Femur (tissue), 1 donor: ENCODE measurements around the gene SNTN.

Experiments
- DNase-seq: peaks from one replicate; pipeline ENCODE4 v3.0.0-alpha.2; 2017

Gene SNTN

DNA sequence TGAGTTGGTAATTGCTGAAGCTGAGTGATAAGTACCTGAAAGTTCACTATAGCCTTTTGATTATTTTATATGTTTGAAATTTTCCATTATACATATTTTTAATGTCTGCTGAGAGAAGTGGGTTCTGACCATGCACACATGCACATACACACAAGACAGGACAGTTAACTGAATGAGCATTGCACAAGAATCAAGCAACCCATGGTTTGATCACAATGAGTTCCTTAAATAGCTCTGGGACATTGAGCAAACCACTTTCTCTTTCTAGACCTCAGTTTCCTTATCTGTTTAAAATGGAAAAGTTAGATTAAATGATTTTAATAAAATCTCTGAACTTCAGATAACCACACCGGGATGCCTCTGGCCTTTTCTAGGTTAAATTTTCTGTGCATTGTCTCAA, 26.7 kb downstream of the SNTN start:
- DNase-seq = no peak

DNA sequence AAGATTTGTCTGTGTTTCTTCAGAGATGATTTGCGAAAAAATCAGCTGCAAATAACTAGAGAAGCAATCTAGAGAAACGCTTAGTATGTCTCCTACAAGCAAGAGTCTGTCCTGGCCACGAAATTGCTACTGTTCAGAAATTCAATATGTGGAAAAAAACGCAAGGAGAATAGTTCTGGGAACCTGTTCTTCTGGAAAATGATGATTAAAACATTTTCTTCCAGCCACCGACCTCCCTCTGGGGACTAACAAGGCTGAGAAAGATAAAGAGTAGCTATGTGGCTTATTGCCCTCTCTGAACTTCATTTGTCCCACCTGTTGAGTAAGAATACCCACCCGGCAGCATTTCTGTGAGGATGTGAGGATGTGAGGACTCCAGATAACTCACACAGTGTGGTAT, 31.6 kb downstream of the SNTN start:
- no peak for DNase-seq

DNA sequence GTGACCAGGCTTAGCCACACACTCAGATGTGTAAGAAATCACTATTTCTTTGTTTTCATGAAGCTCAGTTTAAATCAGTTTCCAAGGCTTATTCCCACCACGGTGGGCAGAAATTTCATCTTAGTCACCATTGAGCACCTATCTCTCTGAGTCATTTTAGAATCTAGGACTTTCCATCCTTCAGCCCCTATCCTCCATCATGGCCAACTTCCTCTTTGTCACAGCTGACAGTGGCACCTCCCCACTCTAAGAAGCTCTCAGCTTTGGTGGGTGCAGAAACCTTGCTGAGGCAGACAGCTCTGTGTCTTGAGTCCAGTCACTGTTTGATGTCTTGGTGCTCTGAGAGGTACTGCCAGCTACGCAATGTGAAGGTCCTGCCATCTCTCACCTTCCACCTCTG, 32.9 kb downstream of the SNTN start:
- DNase-seq = no peak

DNA sequence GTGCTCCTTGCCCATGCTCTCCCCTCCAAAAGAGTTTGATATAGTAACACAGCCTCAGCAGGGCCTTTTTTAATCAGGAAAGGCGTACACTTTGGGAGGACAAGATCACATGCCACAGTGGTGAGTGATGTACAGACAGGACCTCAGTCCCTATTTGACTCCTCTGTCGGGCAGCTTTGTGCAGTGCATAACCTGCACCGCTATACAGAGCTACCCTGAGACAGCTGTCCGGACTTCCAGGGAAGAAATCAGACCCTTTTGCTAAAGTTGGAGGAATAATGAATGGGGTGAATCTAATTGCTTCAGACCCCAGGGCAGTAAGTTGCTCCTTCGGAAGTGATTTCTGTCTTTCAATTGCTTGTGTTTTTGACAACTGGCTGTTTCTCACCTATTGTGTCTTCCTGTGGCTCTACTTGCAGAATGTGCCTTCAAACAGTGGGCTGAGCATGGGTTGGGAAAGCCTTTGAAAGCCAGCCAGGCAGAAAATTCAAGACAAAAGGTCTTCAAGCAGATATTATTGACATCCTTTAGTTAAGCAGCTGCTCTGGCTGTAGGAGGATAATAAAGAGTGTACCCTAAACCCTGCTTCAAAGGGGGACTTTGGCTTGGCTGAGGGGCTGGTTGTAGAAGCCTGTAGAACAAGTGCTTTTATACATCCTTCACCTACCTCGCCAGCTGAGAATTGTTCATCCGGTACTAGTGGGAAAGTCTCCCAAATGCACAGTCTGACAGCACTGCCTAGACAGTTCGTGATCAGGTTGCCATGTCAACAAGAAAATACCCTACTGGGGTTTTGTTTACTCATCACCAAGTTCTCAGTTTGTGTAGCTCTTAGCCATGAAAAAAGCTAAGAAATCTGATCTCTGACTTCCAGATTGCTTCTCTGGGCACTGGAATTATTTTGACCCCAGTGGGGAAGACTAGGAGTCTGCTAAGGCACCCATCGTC, 35.1 kb downstream of the SNTN start:
- DNase-seq = no peak

DNA sequence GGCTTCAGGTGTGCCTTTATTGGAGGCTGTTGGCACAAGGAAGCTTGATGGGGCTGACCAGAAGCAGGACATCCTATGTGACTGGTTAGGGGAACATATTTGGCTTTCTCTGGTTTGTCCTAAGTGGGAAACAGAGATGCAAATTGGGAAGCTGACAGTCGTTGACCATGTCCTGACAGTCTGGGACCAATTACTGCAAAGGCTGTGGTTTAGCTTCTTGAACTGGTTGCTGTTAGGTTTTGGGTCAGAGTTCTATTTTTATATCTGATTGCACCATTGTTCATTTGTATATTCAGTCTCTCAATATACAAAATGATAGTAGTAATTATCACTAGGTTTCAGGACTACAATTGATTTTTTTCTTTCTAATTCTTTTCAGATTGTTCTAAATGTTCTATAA, 36.8 kb downstream of the SNTN start:
- no peak for DNase-seq

DNA sequence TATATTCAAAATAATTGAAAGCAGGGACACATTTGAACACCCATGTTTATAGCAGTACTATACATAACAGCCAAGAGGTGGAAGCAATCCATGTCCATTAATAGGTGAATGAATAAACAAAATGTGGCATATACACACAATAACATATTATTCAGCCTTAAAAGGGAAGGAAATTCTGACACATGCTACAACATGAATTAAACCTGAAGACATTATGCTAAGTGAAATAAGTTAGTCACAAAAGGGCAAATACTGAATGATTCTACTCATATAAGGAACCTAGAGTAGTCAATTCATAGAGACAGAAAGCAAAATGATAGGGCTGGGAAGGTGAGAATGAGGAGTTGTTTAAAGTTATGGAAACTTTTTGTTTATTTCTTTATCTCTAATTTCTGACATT, 40.9 kb downstream of the SNTN start:
- no peak for DNase-seq

DNA sequence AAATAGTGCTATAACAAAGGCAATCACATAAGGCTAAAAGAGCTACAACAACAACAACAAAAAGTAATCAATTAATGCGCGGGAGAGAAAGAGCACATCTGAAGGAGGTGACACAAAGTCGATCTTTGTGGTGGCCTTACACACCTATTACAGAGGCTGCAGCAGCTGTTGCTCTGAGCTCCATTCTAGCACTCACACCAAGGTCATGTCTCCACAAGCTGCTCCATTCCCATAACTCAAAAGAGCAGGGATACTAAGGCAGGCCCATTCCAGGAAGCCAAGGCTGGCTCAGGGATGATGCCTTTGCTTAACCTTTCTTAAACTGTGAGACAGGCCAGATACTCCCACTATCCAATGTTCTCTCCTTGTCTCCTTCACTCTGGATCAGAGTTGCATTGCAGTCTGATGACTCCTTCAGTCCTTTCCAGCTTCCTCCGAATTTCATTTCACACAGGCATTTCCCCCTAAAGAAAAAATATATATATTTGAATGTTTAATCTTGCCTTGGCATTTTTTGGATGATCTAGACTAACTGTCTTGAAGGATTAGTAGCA, 52.7 kb downstream of the SNTN start:
- DNase-seq = no peak

DNA sequence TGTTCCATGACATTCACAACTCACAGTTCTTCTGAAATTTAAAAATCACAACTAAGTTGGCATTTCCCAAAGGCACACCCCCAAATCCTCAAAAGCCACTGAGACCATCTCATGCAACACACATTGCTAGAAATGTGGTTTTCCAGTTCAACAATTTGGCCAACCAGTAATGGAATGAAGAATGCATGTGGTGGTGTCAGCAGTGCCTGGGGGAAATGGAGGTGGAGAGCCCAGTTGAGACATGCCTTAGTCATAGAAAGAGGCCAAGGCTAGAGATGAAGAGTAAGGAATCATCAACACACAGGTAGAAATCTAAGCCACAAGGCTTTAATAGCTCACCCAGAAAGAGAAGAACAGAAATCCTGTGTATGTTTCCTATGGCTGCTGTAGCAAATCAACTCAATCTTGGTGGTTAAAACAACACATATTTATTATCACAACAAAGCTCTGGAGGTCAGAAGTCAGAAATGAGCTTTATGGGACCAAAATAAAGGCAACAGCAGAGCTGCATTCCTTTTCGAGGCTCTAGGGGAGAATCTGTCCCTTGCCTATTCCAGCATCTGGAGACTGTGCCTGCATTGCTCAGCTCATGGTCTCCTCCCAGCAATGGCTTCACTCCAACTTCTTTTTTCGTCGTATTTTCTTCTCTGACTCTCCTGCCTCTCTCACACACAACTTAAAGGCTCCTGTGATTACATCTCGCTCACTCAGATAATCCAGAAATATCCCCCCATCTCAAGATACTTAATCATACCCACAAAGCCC, 54.0 kb downstream of the SNTN start:
- no peak for DNase-seq

DNA sequence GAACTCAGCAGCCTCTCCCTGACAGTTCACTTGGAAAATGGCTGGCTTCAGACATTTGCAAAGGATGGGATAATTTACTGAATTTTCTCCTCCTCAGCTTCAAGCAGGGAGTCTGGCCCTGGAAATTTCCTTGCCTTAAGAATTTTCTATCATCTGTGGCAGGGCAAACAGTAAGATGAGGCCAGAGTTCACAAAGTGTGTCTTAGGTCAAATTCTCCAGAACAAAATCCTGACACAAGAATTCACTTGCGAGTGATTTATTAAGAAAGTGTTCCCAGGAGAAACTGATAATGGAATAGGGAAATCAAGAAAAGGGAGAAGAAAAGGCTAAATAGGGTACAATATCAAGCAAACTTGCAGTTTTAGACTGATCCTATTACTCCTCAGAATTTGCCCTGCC, 55.3 kb downstream of the SNTN start:
- DNase-seq = no peak

DNA sequence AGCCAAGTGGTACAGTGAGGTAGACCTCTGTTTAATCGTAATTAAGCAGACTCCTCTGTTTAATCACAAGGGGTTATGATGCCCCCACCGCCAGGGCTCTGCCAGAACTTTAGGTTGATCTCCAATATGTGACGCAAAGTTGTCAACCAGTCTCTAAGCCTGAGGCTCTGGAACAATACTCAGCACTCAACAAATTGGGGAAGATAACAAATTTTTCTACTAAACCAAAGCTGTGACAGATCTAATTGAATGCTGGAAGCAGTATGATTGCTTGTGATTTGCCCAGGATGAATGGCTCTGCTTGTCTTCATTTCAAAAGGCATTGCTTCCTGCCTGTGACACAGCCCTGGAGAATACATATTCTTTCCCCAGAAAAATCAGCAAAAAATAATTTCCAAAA, 57.1 kb downstream of the SNTN start:
- DNase-seq = no peak
